ENCODE results near the gene SPPL2C.

- TF ChIP-seq, protein P1, sequence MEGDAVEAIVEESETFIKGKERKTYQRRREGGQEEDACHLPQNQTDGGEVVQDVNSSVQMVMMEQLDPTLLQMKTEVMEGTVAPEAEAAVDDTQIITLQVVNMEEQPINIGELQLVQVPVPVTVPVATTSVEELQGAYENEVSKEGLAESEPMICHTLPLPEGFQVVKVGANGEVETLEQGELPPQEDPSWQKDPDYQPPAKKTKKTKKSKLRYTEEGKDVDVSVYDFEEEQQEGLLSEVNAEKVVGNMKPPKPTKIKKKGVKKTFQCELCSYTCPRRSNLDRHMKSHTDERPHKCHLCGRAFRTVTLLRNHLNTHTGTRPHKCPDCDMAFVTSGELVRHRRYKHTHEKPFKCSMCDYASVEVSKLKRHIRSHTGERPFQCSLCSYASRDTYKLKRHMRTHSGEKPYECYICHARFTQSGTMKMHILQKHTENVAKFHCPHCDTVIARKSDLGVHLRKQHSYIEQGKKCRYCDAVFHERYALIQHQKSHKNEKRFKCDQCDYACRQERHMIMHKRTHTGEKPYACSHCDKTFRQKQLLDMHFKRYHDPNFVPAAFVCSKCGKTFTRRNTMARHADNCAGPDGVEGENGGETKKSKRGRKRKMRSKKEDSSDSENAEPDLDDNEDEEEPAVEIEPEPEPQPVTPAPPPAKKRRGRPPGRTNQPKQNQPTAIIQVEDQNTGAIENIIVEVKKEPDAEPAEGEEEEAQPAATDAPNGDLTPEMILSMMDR (conservative IDR thresholded peaks at IDR 0.05; ENCODE audit: low read length), result no peak
- no peak for TF ChIP-seq EZH2phosphoT487 (IDR thresholded peaks at IDR 0.05; ENCODE audit: borderline replicate concordance, low read depth, low read length)
Observed at GRCh38 chr17:45847101-45847500, 2.4 kb downstream of the SPPL2C start.
